A673 (cell line): ENCODE measurements around the gene CBY1. TPM values are rescaled to one million over a fixed set of nuclear protein-coding genes. Genes with fewer than 3 reads are reported as not detected.
"Not testable (repeated sequence)": the region's sequence is repeated elsewhere in the genome, so short reads cannot be mapped to it uniquely, and the experiment has no call there.

Experiments
- BruUV-seq: library from RNA; stranded (reverse); fragments of 400-500 nt; replicated peaks from 2 replicates; lab custom pipeline; 2021; lab: Mats Ljungman, UMichigan
- CTCF ChIA-PET: fragments of 300-600 bp; sonication (Branson Sonifier 250); formaldehyde crosslinking; loops from one replicate; lab custom pipeline; 2022; ENCODE audit warnings: antibody characterized with exemption; lab: Charles Lee
- POLR2A ChIA-PET: fragments of 300-600 bp; sonication (Branson Sonifier 250); formaldehyde crosslinking; loops from one replicate; lab custom pipeline; 2022; ENCODE audit warnings: antibody characterized with exemption; ENCODE audit not compliant: low non-redundant PET; lab: Charles Lee
- DNase-seq: peaks from one replicate; pipeline ENCODE4 v3.0.0-alpha.2; 2015; ENCODE audit warnings: low spot score
- H3K27ac ChIP-seq: fragments of 200-600 bp; sonication (generic); 2 replicates; pipeline ENCODE4 v1.5.1; 2016; ENCODE audit warnings: mixed run types, low read depth, mild to moderate bottlenecking, mixed read lengths, antibody characterized with exemption, low read length; ENCODE audit not compliant: poor library complexity, severe bottlenecking
- H3K27me3 ChIP-seq: fragments of 200-600 bp; sonication (generic); replicated peaks from 2 replicates; pipeline ENCODE4 v1.6.1; 2017; ENCODE audit warnings: mixed run types, low read depth, mild to moderate bottlenecking, mixed read lengths, antibody characterized with exemption, low read length; ENCODE audit not compliant: insufficient read depth, poor library complexity
- H3K36me3 ChIP-seq: fragments of 200-600 bp; sonication (generic); 2 replicates; pipeline ENCODE4 v1.6.1; 2016; ENCODE audit warnings: mixed run types, mild to moderate bottlenecking, mixed read lengths, antibody characterized with exemption, low read length; ENCODE audit not compliant: insufficient read depth, poor library complexity, severe bottlenecking
- H3K4me1 ChIP-seq: fragments of 200-600 bp; sonication (generic); 2 replicates; pipeline ENCODE4 v1.6.1; 2017; ENCODE audit warnings: mixed run types, mild to moderate bottlenecking, mixed read lengths, antibody characterized with exemption, low read length; ENCODE audit not compliant: insufficient read depth, poor library complexity, severe bottlenecking
- H3K4me3 ChIP-seq: fragments of 200-600 bp; sonication (generic); 2 replicates; pipeline ENCODE4 v1.5.1; 2016; ENCODE audit warnings: low read depth, mixed run types, mild to moderate bottlenecking, mixed read lengths, low read length; ENCODE audit not compliant: poor library complexity, severe bottlenecking
- H3K9me3 ChIP-seq: fragments of 200-600 bp; sonication (generic); 2 replicates; pipeline ENCODE4 v1.6.1; 2016; ENCODE audit warnings: mixed run types, low read depth, mild to moderate bottlenecking, mixed read lengths, antibody characterized with exemption, low read length; ENCODE audit not compliant: poor library complexity, severe bottlenecking
- EZH2 ChIP-seq: fragments of 200-600 bp; sonication (generic); IDR thresholded peaks from 2 replicates; pipeline ENCODE4 v1.6.1; 2017; ENCODE audit warnings: borderline replicate concordance, low read depth, mild to moderate bottlenecking, mixed read lengths, antibody characterized with exemption, low read length; ENCODE audit not compliant: poor library complexity, severe bottlenecking
- intact Hi-C: fragments of 100-400 bp; cut with micrococcal nuclease; formaldehyde crosslinking; loops from one replicate; pipeline ENCODE4 v1.10.0; 2022; ENCODE audit not compliant: unreplicated experiment
- total RNA-seq: library from RNA; stranded (reverse); gene quantifications from 2 replicates; pipeline ENCODE4 v1.2.3, GENCODE V29; 2021
- TF ChIP-seq, protein P1 (sequence below): fragments of 300-800, 200-600 bp; sonication (generic); conservative IDR thresholded peaks from 2 replicates; pipeline ENCODE4 v1.5.1; 2017; ENCODE audit warnings: low read depth, mild to moderate bottlenecking, antibody characterized with exemption, low read length, moderate library complexity, mixed read lengths

The CBY1 gene
- total RNA-seq, 1 experiment from 2014 or later = 22.1 TPM

DNA sequence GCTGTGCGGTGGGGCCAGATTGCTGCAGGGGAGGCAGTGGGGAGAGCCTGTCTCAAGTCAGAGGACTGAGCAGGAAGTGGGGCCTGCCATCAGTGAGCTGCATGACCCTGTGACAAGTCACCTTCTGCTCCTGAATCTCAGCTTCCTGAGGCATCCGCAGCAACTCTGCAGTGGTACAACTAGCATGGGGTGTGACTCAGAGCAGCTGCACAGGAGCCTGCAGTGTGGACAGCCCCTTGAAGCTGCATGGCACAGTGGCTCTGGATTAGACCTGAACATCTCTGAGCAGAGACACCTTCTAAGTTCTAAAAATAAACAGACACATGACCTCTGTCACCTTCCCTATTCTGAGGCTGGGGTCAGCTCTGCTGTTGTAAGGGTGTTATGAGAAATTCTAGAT, 18.2 kb upstream of the CBY1 start:
- Histone ChIP-seq H3K27ac (no peak overlapping the region), H3K27me3 (no peaks in the 10 kb centered on the region), H3K4me3 (no peak overlapping the region), H3K9me3 (no peaks in the 10 kb centered on the region), H3K36me3 (no peaks in the 10 kb centered on the region), H3K4me1 (no peaks in the 10 kb centered on the region)
- ChIA-PET POLR2A (interaction anchor here (0.5 to 0.8 kb wide), 2 partner anchors 30 to 43 kb away, joined by 3 to 4 read pairs; no protein-coding TSS in a partner anchor), CTCF (no interaction called here)
- BruUV-seq = no TSS peak
- DNase-seq = no peak
- no peak for TF ChIP-seq EZH2
- TF ChIP-seq, protein P1, sequence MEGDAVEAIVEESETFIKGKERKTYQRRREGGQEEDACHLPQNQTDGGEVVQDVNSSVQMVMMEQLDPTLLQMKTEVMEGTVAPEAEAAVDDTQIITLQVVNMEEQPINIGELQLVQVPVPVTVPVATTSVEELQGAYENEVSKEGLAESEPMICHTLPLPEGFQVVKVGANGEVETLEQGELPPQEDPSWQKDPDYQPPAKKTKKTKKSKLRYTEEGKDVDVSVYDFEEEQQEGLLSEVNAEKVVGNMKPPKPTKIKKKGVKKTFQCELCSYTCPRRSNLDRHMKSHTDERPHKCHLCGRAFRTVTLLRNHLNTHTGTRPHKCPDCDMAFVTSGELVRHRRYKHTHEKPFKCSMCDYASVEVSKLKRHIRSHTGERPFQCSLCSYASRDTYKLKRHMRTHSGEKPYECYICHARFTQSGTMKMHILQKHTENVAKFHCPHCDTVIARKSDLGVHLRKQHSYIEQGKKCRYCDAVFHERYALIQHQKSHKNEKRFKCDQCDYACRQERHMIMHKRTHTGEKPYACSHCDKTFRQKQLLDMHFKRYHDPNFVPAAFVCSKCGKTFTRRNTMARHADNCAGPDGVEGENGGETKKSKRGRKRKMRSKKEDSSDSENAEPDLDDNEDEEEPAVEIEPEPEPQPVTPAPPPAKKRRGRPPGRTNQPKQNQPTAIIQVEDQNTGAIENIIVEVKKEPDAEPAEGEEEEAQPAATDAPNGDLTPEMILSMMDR = no peak
- intact Hi-C loops = no loop called here

DNA sequence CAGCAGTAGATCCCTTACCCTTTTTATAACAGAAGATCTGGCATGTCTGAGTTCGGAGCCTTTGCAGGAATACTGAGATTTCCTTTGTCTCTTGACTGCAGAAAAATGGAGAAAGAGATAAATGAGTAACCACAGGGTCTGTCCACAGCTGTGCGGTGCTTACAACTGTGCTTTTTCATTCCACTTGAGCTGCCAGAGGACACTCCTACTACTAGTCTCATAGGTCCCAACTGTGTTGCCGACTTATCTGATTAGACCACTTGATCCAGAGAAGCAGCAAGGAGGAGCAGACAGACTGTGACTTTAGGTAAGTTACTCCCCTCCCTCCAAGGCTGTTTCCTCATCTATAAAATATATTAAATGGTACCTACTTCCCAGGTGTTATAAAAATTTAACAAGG, 17.7 kb upstream of the CBY1 start:
- Histone ChIP-seq H3K9me3 (no peaks in the 10 kb centered on the region), H3K4me3 (no peak overlapping the region), H3K4me1 (no peaks in the 10 kb centered on the region), H3K27me3 (no peaks in the 10 kb centered on the region), H3K36me3 (no peaks in the 10 kb centered on the region), H3K27ac (no peak overlapping the region)
- DNase-seq = no peak
- POLR2A ChIA-PET = interaction anchor here (0.8 kb wide), 1 partner anchor 43 kb away, joined by 4 read pairs; no protein-coding TSS in a partner anchor
- CTCF ChIA-PET = no interaction called here
- BruUV-seq = no TSS peak
- intact Hi-C loops = no loop called here
- TF ChIP-seq, protein P1 = no peak
- no peak for TF ChIP-seq EZH2

DNA sequence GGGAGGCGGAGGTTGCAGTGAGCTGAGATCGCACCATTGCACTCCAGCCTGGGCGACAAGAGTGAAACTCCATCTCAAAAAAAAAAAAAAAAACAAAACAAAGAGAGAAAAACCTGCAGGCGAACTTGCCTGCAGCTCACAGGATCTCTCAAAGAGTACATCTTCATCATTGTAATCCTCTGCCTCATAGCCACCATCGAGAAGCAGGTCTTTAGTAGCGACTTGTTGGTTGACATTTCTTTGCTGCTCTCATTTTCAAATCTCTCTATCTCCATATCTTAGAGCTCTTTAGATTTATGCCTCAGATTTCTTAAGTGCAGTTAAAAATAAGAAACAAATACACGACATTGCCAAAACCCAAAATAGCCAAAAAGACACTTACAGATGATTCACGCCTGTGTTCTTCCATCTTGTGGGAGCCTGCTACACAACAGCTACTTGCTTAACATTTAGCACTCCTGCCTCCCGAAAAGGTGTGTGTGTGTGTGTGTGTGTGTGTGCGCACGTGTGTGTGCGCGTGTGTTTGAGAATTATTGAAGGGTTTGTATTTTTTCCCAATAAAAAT, 14.9 kb upstream of the CBY1 start:
- ChIA-PET POLR2A (interaction anchor here (0.7 kb wide), 1 partner anchor 40 kb away, joined by 5 read pairs; the partner anchor contains the start of gene TOMM22), CTCF (no interaction called here)
- Histone ChIP-seq H3K27ac (no peak overlapping the region), H3K9me3 (no peaks in the 10 kb centered on the region), H3K36me3 (no peaks in the 10 kb centered on the region), H3K27me3 (no peaks in the 10 kb centered on the region), H3K4me3 (no peak overlapping the region), H3K4me1 (no peaks in the 10 kb centered on the region)
- TF ChIP-seq EZH2 = no peak
- TF ChIP-seq, protein P1 = no peak
- no TSS peak for BruUV-seq
- intact Hi-C loops = no loop called here
- no peak for DNase-seq

DNA sequence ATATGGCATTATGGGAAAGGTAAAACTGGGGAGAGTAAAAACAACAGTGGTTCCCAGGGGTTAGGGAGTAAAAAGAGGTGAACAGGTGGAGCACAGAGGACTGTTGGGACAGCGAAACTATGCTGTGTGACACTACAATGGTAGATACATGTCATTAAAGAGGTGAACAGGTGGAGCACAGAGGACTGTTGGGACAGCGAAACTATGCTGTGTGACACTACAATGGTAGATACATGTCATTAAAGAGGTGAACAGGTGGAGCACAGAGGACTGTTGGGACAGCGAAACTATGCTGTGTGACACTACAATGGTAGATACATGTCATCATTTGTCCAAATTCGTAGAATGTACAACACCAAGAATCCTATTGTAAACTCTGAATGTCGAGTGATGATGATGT, 12.2 kb upstream of the CBY1 start:
- intact Hi-C loops, H3K4me3 ChIP-seq, H3K9me3 ChIP-seq, DNase-seq, H3K27ac ChIP-seq, CTCF ChIA-PET, BruUV-seq, POLR2A ChIA-PET, H3K4me1 ChIP-seq, H3K36me3 ChIP-seq, H3K27me3 ChIP-seq: not testable (repeated sequence)
